Kidney (tissue), 14 donors: ENCODE measurements around the gene MAB21L3. TPM values are rescaled to one million over a fixed set of nuclear protein-coding genes. Genes with fewer than 3 reads are reported as not detected.

ENCODE experiments used
- DNase-seq, 5 donors: peaks; one replicate each; pipeline ENCODE4 v3.0.0-alpha.2; 2013 to 2020
- FAIRE-seq: peaks from 2 replicates; lab custom pipeline; 2012; peaks lifted over from hg19 to GRCh38; lab: Jason Lieb, UNC
- H3K27ac ChIP-seq, 2 donors: one replicate each; pipeline ENCODE4 v1.7.0; 2013; ENCODE audit warnings: low read depth in 2 of 2, low read length in 2 of 2, inconsistent platforms in 1 of 2
- H3K27me3 ChIP-seq: one replicate; pipeline ENCODE4 v1.7.1; 2013; ENCODE audit warnings: low read length, inconsistent platforms; ENCODE audit not compliant: control insufficient read depth, insufficient read depth
- H3K36me3 ChIP-seq, 3 donors: one replicate each; pipeline versions ENCODE4 v1.7.0 to v1.7.1; 2013; ENCODE audit warnings: low read length in 3 of 3, control low read depth in 1 of 3, inconsistent platforms in 1 of 3; ENCODE audit not compliant: insufficient read depth in 3 of 3, control insufficient read depth in 2 of 3
- H3K4me1 ChIP-seq, 3 donors: one replicate each; pipeline versions ENCODE4 v1.7.0 to v1.7.1; 2013; ENCODE audit warnings: low read length in 3 of 3, inconsistent platforms in 1 of 3, low read depth in 1 of 3; ENCODE audit not compliant: control insufficient read depth in 2 of 3, insufficient read depth in 2 of 3
- H3K4me3 ChIP-seq, 3 donors: one replicate each; pipeline versions ENCODE4 v1.7.0 to v1.8.1; 2013; ENCODE audit warnings: low read length in 3 of 3, control low read depth in 1 of 3, inconsistent platforms in 1 of 3
- H3K9ac ChIP-seq, 3 donors: one replicate each; pipeline versions ENCODE4 v1.7.0 to v1.7.1; 2013; ENCODE audit warnings: low read length in 3 of 3, control low read depth in 1 of 3, inconsistent platforms in 1 of 3
- H3K9me3 ChIP-seq, 3 donors: one replicate each; pipeline versions ENCODE4 v1.7.0 to v1.7.1; 2013; ENCODE audit warnings: low read length in 3 of 3, control low read depth in 1 of 3, inconsistent platforms in 1 of 3; ENCODE audit not compliant: control insufficient read depth in 2 of 3, insufficient read depth in 1 of 3
- CTCF ChIP-seq: IDR thresholded peaks from 3 replicates; pipeline ENCODE4 v1.5.1; 2012; ENCODE audit warnings: mild to moderate bottlenecking, moderate library complexity, borderline replicate concordance; ENCODE audit not compliant: insufficient read depth; ENCODE audit errors: extremely low read depth
- intact Hi-C: fragments of 100-400 bp; cut with DNase I; formaldehyde crosslinking; loops from one replicate; pipeline ENCODE4 v1.11.1; 2022
- polyA plus RNA-seq: library from polyadenylated mRNA; stranded (reverse); fragments of 350-450 nt; fragmentation: Illumina TruSeq; extraction: RNeasy Lipid Tissue Mini Kit (QIAGEN cat#74804); gene quantifications from one replicate; pipeline ENCODE4 v1.2.3, GENCODE V29; 2014; ENCODE audit warnings: low read depth, low replicate concordance; ENCODE audit not compliant: insufficient read depth
- total RNA-seq: library from RNA; stranded (reverse); fragmentation: NEBNext Ultra II Directional; extraction: Animal tissue kit (Norgen Biotek cat#: 25700); gene quantifications from one replicate; pipeline ENCODE4 v1.2.1, GENCODE V29; 2021
- donor health status: control.
- donor health status: control.
- donor health status: control.
- donor health status: control.
- donor health status: control.
- donor health status: DM: yes; HTN: yes; CAD: no.
- donor health status: Normal renal cell carcinoma (clear cell type).

The MAB21L3 gene
- total and polyA plus RNA-seq, 2 donors from 2014 or later: 0.24 to 2.9 TPM

GRCh38 chr1:116107371-116107770 lies 3.8 kb upstream of the MAB21L3 start:
- Histone ChIP-seq H3K27ac (no peak overlapping the region), H3K4me1 (peaks cover 3 to 7% (median 6%) of the 10 kb centered on the region in 3 donors), H3K4me3 (no peak overlapping the region), H3K27me3 (no peaks in the 10 kb centered on the region), H3K9me3 (no peaks in the 10 kb centered on the region), H3K9ac (no peak overlapping the region), H3K36me3 (no peaks in the 10 kb centered on the region)
- no peak for TF ChIP-seq CTCF
- DNase-seq: no peak
- intact Hi-C loops: no loop called here
- FAIRE-seq: no peak

GRCh38 chr1:116111524-116112021 lies 374 bp downstream of the MAB21L3 start:
- DNase-seq (peak in 4 of 5 donors; percentile 45 to 67 (median 58)), FAIRE-seq (no peak)
- peaks cover 3 to 17% (median 6%) of the 10 kb centered on the region in 3 donors for H3K4me1 ChIP-seq
- H3K27ac ChIP-seq: peak overlapping the region; percentile 79 to 92
- intact Hi-C loops: no loop called here
- H3K9ac ChIP-seq: peak overlapping the region in 1 of 3 donors; percentile 14
- no peak for TF ChIP-seq CTCF
- no peaks in the 10 kb centered on the region for H3K27me3 ChIP-seq
- no peaks in the 10 kb centered on the region for H3K36me3 ChIP-seq
- H3K4me3 ChIP-seq: no peak overlapping the region
- no peaks in the 10 kb centered on the region for H3K9me3 ChIP-seq

GRCh38 chr1:116112388-116113140 lies 1.4 kb downstream of the MAB21L3 start:
- intact Hi-C loops: no loop called here
- peak overlapping the region; percentile 79 to 92 for H3K27ac ChIP-seq
- no peak overlapping the region for H3K4me3 ChIP-seq
- FAIRE-seq (no peak), DNase-seq (no peak)
- H3K36me3 ChIP-seq: no peaks in the 10 kb centered on the region
- peaks cover 3 to 17% (median 6%) of the 10 kb centered on the region in 3 donors for H3K4me1 ChIP-seq
- H3K9ac ChIP-seq: no peak overlapping the region
- no peaks in the 10 kb centered on the region for H3K9me3 ChIP-seq
- no peaks in the 10 kb centered on the region for H3K27me3 ChIP-seq
- no peak for TF ChIP-seq CTCF
